HFFc6 (cell line): ENCODE measurements around the gene RAD17. TPM values are rescaled to one million over a fixed set of nuclear protein-coding genes. Genes with fewer than 3 reads are reported as not detected.
"Not testable (repeated sequence)": the region's sequence is repeated elsewhere in the genome, so short reads cannot be mapped to it uniquely, and the experiment has no call there.

Source experiments
- DNase-seq: peaks from one replicate; pipeline ENCODE4 v3.0.0-alpha.2; 2018
- H3K27ac Mint-ChIP-seq: 2 replicates; pipeline ENCODE4 v1.8.0; 2020; ENCODE audit warnings: mild to moderate bottlenecking, mixed read lengths
- H3K27me3 Mint-ChIP-seq: 2 replicates; pipeline ENCODE4 v1.8.0; 2021; ENCODE audit warnings: mild to moderate bottlenecking, moderate library complexity, mixed read lengths; ENCODE audit not compliant: insufficient read depth
- H3K36me3 Mint-ChIP-seq: 2 replicates; pipeline ENCODE4 v1.8.0; 2021; ENCODE audit warnings: low read depth, mixed read lengths
- H3K4me1 Mint-ChIP-seq: 2 replicates; pipeline ENCODE4 v1.8.0; 2020; ENCODE audit warnings: low read depth, mixed read lengths
- H3K4me3 Mint-ChIP-seq: 2 replicates; pipeline ENCODE4 v1.8.0; 2020; ENCODE audit warnings: mild to moderate bottlenecking, moderate library complexity, mixed read lengths
- H3K9me3 Mint-ChIP-seq: 2 replicates; pipeline ENCODE4 v1.8.0; 2020; ENCODE audit warnings: mild to moderate bottlenecking, mixed read lengths
- total RNA-seq, 6 experiments: library from RNA; stranded (reverse); fragmentation: NEBNext Ultra II Directional; extraction: Animal tissue kit (Norgen Biotek cat#: 25700); gene quantifications; 2 replicates in 1 of 6; 3 replicates in 5 of 6; pipeline ENCODE4 v1.2.3, GENCODE V29; 2021
- TF ChIP-seq, protein P1 (sequence below): fragments of 200-600 bp; sonication (generic); IDR thresholded peaks from 2 replicates; pipeline ENCODE4 v1.5.0; 2021; ENCODE audit warnings: antibody characterized with exemption, mild to moderate bottlenecking

Gene RAD17
- total RNA-seq, 6 experiments from 2014 or later, result 17.3 to 22.2 (median 19.1) TPM

DNA sequence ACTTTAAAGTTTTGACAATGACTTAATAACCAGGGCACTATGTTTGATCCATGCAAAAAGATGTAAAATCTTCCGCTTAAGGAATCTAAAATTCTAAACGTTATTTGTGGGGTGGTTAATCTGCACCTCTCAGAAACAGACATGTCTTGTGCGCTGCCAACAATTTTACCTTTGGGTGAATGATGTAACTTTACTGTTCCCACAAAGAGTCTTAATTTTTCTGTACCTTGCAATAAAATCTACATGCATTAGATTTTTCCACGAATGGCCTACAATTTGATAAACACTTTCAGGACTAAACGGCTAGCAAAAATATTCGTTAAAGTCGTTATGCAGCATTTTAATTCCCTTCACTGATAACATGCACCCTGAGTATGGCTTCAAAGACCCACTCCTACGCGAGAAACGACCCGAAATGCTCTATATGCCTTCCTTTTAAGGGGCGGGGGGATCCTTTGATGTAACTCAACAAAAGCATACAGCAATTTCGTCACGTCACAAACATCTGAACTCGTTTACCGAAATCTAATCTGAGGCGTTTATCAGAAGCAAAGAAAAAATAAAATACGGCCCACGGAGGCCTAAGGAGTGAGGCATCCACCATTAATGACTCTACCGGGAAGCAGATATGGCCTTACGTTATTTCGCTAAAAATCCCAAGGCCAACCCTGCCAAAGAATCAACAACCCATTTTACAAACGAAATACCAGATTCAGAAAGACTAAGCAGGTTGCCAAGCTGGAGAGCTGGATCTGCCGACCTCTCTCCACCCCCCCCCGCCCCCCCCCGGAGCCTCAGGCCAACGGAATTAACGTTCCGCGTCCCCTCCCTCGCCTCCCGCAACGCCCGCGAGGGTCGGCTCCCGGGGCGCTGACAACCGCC, 919 bp upstream of the RAD17 start:
- Mint-ChIP-seq H3K27me3 (no peaks in the 10 kb centered on the region), H3K36me3 (peaks cover 33% of the 10 kb centered on the region), H3K27ac (peak overlapping the region; percentile 98), H3K9me3 (no peaks in the 10 kb centered on the region), H3K4me3 (peak overlapping the region; percentile 98), H3K4me1 (peaks cover 44% of the 10 kb centered on the region)
- TF ChIP-seq, protein P1, sequence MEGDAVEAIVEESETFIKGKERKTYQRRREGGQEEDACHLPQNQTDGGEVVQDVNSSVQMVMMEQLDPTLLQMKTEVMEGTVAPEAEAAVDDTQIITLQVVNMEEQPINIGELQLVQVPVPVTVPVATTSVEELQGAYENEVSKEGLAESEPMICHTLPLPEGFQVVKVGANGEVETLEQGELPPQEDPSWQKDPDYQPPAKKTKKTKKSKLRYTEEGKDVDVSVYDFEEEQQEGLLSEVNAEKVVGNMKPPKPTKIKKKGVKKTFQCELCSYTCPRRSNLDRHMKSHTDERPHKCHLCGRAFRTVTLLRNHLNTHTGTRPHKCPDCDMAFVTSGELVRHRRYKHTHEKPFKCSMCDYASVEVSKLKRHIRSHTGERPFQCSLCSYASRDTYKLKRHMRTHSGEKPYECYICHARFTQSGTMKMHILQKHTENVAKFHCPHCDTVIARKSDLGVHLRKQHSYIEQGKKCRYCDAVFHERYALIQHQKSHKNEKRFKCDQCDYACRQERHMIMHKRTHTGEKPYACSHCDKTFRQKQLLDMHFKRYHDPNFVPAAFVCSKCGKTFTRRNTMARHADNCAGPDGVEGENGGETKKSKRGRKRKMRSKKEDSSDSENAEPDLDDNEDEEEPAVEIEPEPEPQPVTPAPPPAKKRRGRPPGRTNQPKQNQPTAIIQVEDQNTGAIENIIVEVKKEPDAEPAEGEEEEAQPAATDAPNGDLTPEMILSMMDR, result 0 out of 2 replicates have a peak, but pooled peaks have one; percentile 4
- DNase-seq, result peak; percentile 31

DNA sequence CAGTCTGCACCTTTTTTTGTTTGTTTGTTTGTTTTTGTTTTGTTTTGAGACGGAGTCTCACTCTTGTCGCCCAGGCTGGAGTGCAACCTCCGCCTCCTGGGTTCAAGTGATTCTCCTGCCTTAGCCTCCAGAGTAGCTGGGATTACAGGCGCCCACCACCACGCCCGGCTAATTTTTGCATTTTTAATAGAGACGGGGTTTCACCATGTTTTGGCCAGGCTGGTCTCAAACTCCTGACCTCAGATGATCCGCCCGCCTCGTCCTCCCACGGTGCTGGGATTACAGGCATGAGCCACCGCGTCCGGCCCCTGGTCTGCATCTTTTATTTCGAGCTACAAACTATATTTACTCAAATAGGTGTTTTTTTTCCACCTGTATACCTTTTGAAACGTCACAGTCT, 717 bp downstream of the RAD17 start:
- not testable (repeated sequence) for H3K27me3 Mint-ChIP-seq, H3K9me3 Mint-ChIP-seq, DNase-seq
- H3K36me3 Mint-ChIP-seq, result peaks cover 20% of the 10 kb centered on the region
- H3K27ac Mint-ChIP-seq, result peak overlapping the region; percentile 98
- peaks cover 35% of the 10 kb centered on the region for H3K4me1 Mint-ChIP-seq
- peak overlapping the region; percentile 98 for H3K4me3 Mint-ChIP-seq

DNA sequence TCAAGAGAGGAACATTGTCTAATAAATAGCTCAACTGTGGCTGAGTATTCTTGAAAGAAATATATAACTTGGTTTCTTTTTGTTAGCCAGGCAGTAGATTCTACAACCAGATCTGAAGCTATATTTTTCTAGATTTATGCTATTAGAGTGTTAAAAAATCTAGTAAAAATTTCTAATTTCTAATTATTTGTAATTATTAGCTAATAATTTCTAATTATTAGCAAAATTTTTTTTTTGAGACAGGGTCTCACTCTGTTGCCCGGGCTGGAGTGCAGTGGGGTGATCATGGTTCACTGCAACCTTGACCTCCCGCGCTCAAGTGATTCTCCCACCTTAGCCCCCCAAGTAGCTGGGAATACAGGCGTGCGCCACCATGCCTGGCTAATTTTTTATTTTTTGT, 2.8 kb downstream of the RAD17 start:
- Mint-ChIP-seq H3K27ac (no peak overlapping the region), H3K27me3 (no peaks in the 10 kb centered on the region; the same call in 1 of the 2 replicates), H3K4me1 (peaks cover 26% of the 10 kb centered on the region), H3K4me3 (peak overlapping the region; percentile 23; the same call in 1 of the 2 replicates), H3K36me3 (peaks cover 15% of the 10 kb centered on the region), H3K9me3 (no peaks in the 10 kb centered on the region)
- DNase-seq, result no peak
- TF ChIP-seq, protein P1, result no peak

DNA sequence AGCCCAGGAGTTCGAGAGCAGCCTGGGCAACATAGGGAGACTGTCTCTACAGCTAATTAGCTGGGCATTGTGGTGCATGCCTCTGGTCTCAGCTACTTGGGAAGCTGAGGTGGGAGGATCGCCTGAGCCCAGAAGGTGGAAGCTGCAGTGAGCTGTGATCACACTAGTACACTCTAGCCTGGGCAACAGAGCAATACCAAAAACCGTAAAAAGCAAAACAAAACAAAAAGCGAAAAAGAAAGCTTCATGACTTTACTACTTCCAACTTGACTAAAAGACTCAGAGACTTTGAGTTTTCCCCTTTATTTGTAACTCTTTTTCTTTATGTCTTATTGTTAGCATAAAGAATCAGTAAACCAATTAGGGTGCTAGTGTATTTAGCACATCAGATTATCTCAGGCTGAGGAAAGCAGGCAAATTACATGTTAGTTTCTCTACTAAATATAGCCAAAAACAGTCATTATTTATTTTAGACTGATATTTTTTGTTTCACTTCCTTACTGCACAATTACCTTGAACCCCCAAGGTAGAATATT, 5.4 kb downstream of the RAD17 start:
- Mint-ChIP-seq H3K27me3 (no peaks in the 10 kb centered on the region; the same call in 1 of the 2 replicates), H3K36me3 (0 out of 2 replicates have a peak, but pooled peaks cover 4% of the 10 kb centered on the region), H3K4me1 (peaks cover 17% of the 10 kb centered on the region), H3K9me3 (no peaks in the 10 kb centered on the region), H3K4me3 (no peak overlapping the region), H3K27ac (no peak overlapping the region)
- TF ChIP-seq, protein P1, result no peak
- no peak for DNase-seq

DNA sequence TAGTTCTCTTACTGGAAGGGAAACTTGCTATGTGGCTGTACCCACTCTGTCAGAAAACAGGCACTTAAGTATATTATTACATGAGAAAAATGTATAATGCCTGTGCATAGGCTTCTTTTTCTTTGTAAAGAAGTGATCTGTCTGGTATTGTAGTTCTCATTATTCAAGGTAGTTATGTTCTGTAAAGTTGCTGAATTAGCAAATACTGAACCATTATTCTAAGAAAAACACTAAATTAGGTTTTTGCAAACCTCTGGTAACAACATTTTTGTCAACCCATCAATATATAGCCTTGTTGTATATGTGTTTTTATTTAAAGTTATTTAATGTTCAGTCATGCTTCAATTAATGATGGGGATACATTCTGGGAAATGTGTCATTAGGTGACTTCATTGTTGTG, 8.8 kb downstream of the RAD17 start:
- H3K4me3 Mint-ChIP-seq, result no peak overlapping the region
- 0 out of 2 replicates have a peak, but pooled peaks cover 4% of the 10 kb centered on the region for H3K36me3 Mint-ChIP-seq
- H3K27ac Mint-ChIP-seq, result no peak overlapping the region
- TF ChIP-seq, protein P1, result no peak
- H3K4me1 Mint-ChIP-seq, result no peaks in the 10 kb centered on the region
- DNase-seq, result no peak
- no peaks in the 10 kb centered on the region for H3K9me3 Mint-ChIP-seq
- H3K27me3 Mint-ChIP-seq, result no peaks in the 10 kb centered on the region; the same call in 1 of the 2 replicates
